ENCODE measurements around the gene PFKFB4.
A peak's percentile ranks its signal among the peaks of the same experiment; 100 is the strongest.

PFKFB4 gene

DNA sequence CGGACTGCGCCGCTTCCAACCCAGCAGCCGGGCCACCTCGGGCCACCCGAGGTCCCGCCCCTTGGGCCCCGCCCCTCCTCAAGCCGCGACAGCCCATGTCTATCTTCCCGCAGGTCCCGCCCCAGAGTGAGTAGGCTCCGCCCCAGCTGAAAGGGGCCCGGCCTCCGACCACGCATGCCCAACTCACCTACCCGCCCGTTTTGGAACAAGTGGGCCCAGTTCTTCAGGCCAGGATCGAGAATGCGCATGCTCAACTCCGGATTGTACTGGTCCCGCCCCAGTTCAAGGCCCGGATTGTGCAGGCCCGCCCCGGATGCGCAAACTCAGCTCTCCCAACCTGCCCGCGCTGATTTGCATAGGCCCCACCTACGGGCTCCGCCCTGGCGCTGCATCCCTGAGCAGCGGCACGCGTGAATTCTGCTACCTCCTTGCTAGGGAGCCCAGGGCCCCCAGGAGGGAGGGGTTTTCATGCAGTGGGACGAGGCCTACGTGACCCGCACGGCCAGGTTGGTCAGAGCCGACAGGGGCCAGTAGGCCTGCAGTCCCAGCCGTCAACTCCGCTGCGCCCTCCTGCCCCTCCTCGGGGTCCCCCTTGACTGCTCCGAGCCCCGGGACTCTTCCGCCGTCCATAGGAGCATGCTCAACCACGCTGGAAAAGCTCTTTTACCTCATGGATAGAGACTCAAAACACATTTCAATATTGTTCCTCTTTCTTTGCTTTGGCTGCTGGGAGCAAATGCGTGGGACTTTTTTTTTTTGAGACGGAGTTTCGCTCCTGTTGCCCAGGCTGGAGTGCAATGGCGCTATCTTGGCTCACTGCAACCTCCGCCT is at the start of gene PFKFB4:
TSS of gene PFKFB4 (minus strand) at position 8 of the 831 bp plus-strand sequence. CDS start 26 bp downstream, outside the sequence.
- peak; percentile 93 for DNase-seq (ENCODE audit: low read depth, low spot score)
- TF ChIP-seq, protein P1, sequence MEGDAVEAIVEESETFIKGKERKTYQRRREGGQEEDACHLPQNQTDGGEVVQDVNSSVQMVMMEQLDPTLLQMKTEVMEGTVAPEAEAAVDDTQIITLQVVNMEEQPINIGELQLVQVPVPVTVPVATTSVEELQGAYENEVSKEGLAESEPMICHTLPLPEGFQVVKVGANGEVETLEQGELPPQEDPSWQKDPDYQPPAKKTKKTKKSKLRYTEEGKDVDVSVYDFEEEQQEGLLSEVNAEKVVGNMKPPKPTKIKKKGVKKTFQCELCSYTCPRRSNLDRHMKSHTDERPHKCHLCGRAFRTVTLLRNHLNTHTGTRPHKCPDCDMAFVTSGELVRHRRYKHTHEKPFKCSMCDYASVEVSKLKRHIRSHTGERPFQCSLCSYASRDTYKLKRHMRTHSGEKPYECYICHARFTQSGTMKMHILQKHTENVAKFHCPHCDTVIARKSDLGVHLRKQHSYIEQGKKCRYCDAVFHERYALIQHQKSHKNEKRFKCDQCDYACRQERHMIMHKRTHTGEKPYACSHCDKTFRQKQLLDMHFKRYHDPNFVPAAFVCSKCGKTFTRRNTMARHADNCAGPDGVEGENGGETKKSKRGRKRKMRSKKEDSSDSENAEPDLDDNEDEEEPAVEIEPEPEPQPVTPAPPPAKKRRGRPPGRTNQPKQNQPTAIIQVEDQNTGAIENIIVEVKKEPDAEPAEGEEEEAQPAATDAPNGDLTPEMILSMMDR (IDR thresholded peaks at IDR 0.05; ENCODE audit: insufficient read depth, low read length, missing control alignments), result peak; percentile 1
- ChIA-PET CTCF (interaction anchor here (0.6 to 9.1 kb wide), 16 partner anchors 8 to 156 kb away, joined by 3 to 88 read pairs (median 6); partner anchors contain the start of gene SLC26A6), POLR2A (interaction anchor here (0.7 to 2.2 kb wide), 3 partner anchors 9 to 78 kb away, joined by 3 to 10 read pairs (median 3); partner anchors contain the start of gene SLC26A6)
- peak within 1 kb of the TSS; percentile 86 for H3K4me3 ChIP-seq (ENCODE audit: low read depth, low read length)

DNA sequence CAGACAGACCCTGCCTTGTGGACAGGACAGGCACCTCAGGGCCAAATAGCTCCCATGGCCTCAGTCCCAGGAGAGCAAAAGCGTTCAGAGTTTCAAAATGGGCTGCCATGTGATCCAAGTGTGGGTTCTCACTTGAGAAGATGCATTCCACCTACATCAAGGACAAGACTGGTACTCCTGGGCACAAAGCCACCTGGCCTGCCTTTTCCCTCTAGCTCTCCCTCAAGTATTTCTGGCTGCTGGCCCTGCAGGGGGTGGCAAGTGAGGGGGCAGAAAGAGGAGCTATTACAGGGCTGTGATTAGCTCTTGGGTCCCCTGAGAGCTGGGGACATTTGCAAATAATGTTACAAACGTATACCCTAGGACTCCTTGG is 45.0 kb upstream of the PFKFB4 start:
- POLR2A ChIA-PET, result interaction anchor here (0.8 kb wide), 1 partner anchor 34 kb away, joined by 3 read pairs; the partner anchor contains the start of gene SLC26A6
- DNase-seq (ENCODE audit: low read depth, low spot score), result no peak
- no peak overlapping the region for H3K4me3 ChIP-seq (ENCODE audit: low read depth, low read length)
- CTCF ChIA-PET, result interaction anchor here (0.8 to 1.8 kb wide), 3 partner anchors 10 to 44 kb away, joined by 3 to 11 read pairs (median 4); no protein-coding TSS in a partner anchor
- TF ChIP-seq, protein P1 (IDR thresholded peaks at IDR 0.05; ENCODE audit: insufficient read depth, low read length, missing control alignments), result no peak

DNA sequence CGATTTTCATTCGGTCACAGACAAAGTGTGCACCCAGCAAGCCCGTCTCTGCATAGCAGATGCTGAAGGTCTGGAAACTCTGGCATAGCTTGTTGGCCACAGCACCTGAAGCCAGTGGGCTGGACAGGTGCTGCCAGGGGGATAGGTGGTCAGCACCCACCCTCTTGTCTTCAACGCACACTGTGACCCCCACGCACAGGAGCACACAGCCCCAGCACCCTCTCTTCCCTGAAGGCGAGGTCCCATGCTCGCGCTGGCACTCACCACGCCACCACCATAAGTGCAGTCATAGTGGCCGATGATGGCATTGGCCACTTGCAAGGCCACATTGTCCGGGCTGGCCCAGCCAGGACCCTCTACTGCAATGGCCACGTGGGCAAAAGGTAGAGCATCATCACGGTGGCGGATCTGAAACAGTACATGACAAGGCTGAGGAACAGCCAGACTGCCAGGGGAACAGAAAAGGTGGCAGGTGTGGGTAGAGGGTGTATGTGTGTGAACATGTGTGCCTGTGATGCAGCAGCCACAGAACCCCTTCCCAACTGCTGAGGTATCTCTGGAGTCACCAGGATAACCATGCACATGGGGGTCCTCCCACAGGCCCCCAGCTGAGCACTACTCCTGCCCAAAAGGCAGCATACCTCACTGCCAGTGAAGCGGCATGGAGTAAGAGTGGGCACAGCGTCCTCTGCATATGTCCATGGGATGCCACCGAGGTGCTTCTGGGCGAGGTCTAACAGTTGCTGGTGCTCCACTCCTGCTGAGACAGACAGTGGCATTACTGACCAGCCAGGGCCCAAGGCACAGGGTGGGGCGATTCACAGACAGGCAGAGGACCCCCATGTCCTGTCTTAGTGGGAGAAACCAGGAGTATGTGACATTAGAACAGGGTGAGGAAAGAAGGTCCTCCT is 44.4 kb upstream of the PFKFB4 start:
- DNase-seq (ENCODE audit: low read depth, low spot score), result no peak
- TF ChIP-seq, protein P1 (IDR thresholded peaks at IDR 0.05; ENCODE audit: insufficient read depth, low read length, missing control alignments), result no peak
- CTCF ChIA-PET, result interaction anchor here (1.2 to 1.8 kb wide), 2 partner anchors 10 to 43 kb away, joined by 4 to 11 read pairs; no protein-coding TSS in a partner anchor
- H3K4me3 ChIP-seq (ENCODE audit: low read depth, low read length), result no peak overlapping the region
- POLR2A ChIA-PET, result no interaction called here

DNA sequence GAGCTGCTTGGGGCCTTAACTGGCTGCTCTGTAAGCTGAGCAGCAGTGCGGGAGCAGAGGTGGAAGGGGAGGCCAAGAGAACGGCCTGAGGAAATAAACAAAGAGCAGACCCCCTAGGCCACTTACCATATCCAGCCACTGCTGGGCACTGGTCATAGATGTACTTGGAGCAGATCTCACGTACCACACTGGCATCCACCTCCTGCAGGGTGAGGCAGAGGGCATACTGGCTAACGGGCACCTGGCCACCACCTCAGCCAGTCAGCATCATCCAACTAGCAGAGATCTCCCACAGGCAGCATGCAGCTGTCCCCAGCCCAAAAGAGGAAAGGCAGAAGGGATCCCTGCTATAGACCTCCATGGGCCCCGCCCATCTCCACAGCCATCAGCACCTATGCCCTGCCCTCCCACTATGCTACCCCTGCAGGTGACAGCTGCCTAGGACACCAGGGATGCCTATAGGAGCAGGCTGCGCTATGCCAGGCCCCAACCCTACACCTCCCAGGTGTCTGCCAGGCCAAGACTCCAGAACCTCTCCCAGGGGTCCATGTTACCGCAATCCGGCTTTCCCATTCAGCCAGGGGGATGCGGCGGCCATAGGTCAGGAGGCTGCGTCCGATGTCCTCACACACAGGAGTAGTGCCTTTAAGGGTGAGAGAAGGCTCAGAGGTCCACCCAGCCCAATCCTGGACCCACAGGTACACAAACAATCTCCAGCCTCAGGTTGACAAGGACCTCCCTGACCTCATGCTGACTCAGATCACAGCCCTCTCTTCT is 43.1 kb upstream of the PFKFB4 start:
- TF ChIP-seq, protein P1 (IDR thresholded peaks at IDR 0.05; ENCODE audit: insufficient read depth, low read length, missing control alignments), result no peak
- CTCF ChIA-PET, result interaction anchor here (0.8 to 3.1 kb wide), 3 partner anchors 8 to 50 kb away, joined by 3 to 25 read pairs (median 4); partner anchors contain the start of gene PFKFB4
- DNase-seq (ENCODE audit: low read depth, low spot score), result no peak
- POLR2A ChIA-PET, result interaction anchor here (1.2 to 1.7 kb wide), 2 partner anchors 9 to 35 kb away, joined by 3 to 7 read pairs; partner anchors contain the start of gene SLC26A6
- H3K4me3 ChIP-seq (ENCODE audit: low read depth, low read length), result peak overlapping the region; percentile 23; the same call in 1 of the 2 replicates

DNA sequence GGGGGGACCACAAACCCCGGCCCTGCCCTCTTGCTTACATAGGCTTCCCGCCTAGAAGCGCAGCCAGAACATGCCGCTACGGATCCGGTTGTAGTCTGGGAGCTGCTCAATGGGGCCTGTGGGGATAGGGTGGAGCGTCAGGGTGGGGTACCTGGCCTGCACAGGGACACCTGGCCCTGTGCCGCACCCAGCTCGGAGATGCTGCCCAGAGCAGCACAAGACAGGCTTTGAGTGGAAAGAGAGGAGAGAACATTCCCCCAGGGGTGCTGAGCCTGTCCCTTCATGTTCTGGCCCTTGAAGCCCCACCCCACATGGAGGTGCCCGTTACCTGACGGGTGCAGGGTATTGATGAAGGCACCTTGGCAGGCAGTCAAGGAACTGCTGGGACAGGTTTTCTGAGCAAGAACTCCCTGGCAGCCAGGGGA is 42.5 kb upstream of the PFKFB4 start:
- ChIA-PET CTCF (interaction anchor here (0.6 to 3.1 kb wide), 5 partner anchors 9 to 141 kb away, joined by 3 to 25 read pairs (median 4); partner anchors contain the start of genes PFKFB4 and TMEM89), POLR2A (interaction anchor here (1.2 to 1.7 kb wide), 3 partner anchors 9 to 36 kb away, joined by 3 to 7 read pairs (median 4); partner anchors contain the start of gene SLC26A6)

More for the DNA sequence above, 42.5 kb upstream of the PFKFB4 start:
- DNase-seq (ENCODE audit: low read depth, low spot score), result no peak
- H3K4me3 ChIP-seq (ENCODE audit: low read depth, low read length), result peak overlapping the region; percentile 23
- TF ChIP-seq, protein P1 (IDR thresholded peaks at IDR 0.05; ENCODE audit: insufficient read depth, low read length, missing control alignments), result no peak
